SIG-M5 treated with dmso at 0.1 percent for 504 hours (cell line): ENCODE results near the gene NLRC3.

ENCODE experiments used
- DNase-seq: peaks from one replicate; lab custom pipeline; 2025; ENCODE audit not compliant: unreplicated experiment; lab: John Stamatoyannopoulos, UW

The NLRC3 gene

GRCh38 chr16:3597676-3598075 is 20.5 kb upstream of the NLRC3 start:
- no peak for DNase-seq

DNA sequence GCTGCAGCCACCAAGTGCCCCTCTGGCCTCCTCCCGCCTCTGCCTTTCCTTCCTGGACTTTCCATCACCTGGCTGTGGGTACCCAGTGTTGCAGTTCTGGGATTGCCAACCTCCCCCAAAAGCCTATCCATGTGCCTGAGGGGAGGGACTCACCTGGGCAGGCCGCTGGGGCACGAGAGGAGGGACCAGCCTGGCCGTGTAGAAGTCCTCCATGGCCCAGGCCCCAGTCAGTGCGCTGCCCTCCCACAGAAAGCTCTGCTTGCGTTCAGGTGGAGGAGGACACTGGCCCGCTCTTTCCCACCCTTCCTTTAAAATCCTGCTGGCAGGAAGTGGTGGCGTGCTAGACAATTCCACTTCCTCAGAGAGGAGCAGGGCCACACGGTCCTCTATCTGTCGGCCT is 20.0 kb upstream of the NLRC3 start:
- no peak for DNase-seq

GRCh38 chr16:3596101-3596861 is 19.1 kb upstream of the NLRC3 start:
- DNase-seq, result no peak

- no peak for DNase-seq
These were observed 18.4 kb upstream of the NLRC3 start for GRCh38 chr16:3595521-3596021.

- no peak for DNase-seq
These were observed 17.9 kb upstream of the NLRC3 start for GRCh38 chr16:3595110-3595486.

GRCh38 chr16:3594316-3595109 is 17.3 kb upstream of the NLRC3 start:
- no peak for DNase-seq

DNA sequence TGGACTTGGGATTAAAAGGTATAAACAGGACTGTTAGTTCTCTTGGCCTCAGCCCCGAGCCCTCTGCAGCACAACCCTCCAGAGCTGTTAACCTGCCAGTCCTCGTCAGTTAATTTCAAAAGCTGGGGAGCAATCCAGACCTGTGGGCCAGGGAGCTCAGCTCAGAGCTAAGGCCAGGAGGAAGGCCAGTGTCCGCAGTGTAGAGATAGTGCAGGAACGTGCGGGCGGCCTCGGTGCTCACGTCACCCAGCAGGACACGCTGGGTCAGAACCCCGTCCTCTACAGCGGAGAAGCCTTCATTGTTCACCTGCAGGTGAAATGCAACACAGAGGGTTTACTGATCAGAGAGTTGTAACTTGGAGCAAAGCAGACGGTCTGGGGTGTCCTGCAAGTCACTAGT is 15.4 kb upstream of the NLRC3 start:
- DNase-seq, result no peak

- DNase-seq, result no peak
These were observed 14.8 kb upstream of the NLRC3 start for GRCh38 chr16:3591991-3592390.

DNA sequence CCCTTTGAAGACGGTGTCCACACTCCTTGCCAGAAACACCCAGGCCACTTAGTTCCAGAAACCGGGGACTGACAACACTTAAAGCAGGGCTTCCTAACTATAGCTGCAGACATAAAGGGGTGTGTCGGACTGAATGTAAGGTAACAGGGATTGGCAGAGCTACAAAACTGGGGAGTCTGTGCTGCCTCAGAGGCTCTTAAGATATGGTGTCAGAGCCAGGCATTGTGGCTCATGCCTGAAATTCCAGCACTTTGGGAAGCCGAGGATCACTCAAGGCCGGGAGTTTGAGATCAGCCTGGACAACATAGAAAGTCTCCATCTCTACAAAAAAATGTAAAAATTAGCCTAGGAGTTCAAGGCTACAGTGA is 14.2 kb upstream of the NLRC3 start:
- DNase-seq, result no peak

DNA sequence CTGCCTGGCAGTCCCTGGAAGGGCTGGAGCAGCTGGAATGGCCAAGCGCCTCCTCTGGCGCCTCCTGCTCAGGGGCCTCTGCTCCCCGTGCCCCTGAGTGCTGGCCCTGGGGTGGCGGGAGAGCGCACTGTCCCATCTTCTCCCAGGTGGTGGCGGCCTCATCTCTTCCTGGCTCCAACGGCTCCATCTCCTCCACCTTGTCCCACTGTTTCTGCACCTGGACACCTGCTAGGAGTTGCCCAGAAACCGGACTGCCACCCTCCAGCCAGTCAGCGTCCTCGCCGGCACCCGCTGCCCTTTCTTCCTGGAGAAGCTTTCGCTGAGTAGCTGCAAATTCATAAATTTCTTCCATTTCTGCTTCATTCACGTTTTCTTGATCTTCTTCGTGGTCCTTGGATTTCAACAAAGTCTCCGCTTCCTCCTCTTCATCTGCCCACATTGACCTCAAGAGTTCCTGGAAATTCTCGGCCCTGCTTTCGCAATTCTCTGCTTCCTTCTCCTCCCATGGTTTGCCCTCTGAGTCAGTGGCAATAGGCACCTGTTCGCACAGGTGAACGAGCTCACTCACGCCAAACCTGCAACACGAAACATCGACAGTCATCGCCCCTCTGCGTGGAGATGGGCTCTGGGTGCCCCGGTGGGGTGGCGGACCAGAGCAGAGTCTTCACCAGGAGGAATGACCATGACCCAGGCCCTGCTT is 13.7 kb upstream of the NLRC3 start:
- no peak for DNase-seq

DNA sequence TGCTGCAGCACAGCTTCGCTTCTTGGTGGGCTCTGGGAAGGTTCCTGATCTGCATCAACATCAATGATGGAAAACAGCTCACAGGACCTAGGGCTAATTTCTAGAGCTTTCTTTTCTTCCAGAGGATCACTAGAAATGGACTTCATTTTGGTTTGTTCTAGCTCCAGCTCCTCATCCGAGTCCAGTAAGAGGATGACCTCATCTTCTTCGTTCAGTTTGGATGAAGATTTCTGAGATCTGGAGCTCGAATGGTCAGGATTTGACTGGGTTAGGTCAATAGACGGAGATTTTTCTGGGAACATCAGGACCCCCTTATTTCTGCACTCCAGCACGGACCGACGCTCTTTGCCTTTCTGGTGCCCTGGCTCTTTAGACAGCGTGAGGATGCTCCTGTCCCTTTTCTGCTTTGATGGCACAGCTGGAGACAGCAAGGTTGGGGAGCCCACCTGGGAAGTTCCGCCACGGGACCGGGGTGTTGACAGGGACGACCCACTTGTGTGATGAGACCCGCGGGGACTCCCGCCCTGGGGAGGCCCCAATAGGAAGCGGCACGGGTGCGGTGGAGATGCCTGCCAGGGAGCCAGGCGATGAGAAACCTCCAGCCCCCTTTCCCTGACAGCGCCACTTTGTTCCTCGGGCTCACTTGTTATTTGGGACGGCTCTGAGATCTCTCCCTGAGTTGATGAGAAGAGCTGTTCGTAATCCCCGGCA is 12.9 kb upstream of the NLRC3 start:
- no peak for DNase-seq

DNA sequence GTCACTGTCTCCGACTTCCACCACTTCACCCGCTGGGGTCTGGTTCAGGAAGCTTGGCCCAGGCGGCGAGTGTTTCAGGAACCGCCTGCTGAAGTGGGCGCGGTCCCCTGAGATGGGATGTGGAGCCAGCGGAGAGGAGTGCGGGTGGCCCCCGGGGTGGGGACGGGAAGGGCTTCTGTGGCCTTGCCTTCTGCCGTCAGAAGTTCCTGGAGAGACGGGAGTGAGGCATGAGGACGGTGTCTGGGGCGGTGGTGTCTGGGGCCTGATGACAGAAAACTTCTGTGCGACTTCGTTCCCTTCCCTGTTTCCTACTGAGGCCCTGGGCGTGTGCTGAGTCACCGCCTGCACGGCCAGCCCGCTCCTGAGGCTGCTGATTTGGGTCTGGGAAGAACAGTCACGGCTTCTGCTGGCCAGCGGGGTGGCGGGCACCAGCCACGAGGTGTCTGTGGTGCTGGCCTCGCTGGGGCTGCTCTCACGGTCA is 12.3 kb upstream of the NLRC3 start:
- DNase-seq, result no peak

- no peak for DNase-seq
These were observed 11.8 kb upstream of the NLRC3 start for GRCh38 chr16:3589001-3589400.

GRCh38 chr16:3587547-3588110 is 10.4 kb upstream of the NLRC3 start:
- no peak for DNase-seq

GRCh38 chr16:3584412-3584811 is 7.2 kb upstream of the NLRC3 start:
- no peak for DNase-seq

- DNase-seq, result no peak
These were observed 6.3 kb upstream of the NLRC3 start for GRCh38 chr16:3583303-3584038.

DNA sequence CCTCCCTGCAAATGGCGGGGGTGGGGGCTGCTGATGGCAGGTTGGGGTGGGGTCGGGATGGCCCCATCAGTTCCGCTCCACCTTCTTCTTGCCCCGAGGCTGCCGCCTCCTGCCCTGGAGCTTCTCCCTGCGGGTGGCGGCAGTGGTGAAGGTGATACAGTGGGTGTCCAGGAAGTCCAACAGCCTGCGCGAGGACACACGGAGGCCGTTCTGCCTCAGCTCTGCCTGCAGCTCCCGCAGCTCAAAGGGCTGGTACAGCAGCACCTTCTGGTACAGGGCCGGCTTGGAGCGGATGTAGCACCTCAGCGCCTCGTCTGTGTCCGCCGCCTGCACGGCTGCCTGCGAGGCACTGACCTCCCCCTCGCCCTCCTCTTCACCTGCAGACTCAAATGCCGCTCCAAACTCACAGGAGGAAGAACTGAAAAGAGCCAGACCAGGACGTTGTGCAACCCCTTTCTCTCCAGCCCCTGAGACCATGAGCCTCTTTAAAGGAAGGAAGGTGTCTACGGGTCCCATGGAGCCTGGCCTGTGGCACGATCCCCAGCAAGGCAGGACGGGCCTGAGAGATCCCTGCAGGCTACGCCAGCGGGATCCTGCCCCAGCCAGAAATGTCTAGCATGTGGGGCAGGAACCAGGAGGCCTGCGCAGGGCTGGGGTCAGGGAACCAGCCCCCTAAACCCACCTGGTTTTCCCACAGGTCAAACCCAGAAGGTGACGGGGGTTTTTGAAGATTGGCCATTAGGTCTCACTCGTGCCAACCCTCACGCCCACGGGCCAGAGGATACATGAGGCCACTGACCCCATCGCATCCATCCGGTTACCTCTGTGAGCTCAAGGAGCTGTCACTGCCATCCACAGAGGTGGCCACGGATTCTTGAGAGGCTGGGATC is 5.3 kb upstream of the NLRC3 start:
- no peak for DNase-seq

- DNase-seq, result no peak
These were observed 4.2 kb upstream of the NLRC3 start for GRCh38 chr16:3581392-3581791.

GRCh38 chr16:3580686-3581085 is 3.5 kb upstream of the NLRC3 start:
- no peak for DNase-seq
